HFF-Myc (cell line): Measurements from ENCODE around the gene CADPS.

Experiments used
- DNase-seq: peaks from one replicate; pipeline ENCODE4 v3.0.0-alpha.2; 2011; ENCODE audit warnings: low read depth; ENCODE audit errors: extremely low read depth
- H3K4me3 ChIP-seq: replicated peaks from 2 replicates; pipeline ENCODE4 v1.5.1; 2011; ENCODE audit warnings: low read depth, mild to moderate bottlenecking, control low read depth, low read length
- TF ChIP-seq, protein P1 (sequence below): IDR thresholded peaks from 2 replicates; pipeline ENCODE4 v1.5.1; 2012; ENCODE audit warnings: mild to moderate bottlenecking, low read depth, low read length, control low read depth; ENCODE audit errors: missing control alignments

CADPS gene

DNA sequence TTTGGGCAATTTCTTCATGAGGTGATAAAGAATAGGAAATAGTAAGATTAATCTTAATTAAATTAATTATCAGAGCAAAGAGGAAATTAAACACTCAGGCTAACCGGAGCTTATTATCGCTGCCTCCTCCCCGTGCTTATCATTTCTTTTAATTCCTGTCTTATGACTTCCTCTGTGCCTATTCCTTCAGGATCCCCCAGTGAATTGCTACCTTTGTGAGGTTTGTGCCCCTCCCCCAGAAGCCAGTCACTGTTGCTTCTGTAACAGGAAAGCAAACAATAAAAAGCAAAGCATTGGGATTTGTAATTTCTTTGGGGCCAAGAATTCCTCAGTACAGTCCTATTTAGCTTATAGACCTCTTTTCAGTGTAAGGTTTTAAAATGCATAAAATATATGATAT, 164.5 kb downstream of the CADPS start:
- DNase-seq = no peak
- TF ChIP-seq, protein P1, sequence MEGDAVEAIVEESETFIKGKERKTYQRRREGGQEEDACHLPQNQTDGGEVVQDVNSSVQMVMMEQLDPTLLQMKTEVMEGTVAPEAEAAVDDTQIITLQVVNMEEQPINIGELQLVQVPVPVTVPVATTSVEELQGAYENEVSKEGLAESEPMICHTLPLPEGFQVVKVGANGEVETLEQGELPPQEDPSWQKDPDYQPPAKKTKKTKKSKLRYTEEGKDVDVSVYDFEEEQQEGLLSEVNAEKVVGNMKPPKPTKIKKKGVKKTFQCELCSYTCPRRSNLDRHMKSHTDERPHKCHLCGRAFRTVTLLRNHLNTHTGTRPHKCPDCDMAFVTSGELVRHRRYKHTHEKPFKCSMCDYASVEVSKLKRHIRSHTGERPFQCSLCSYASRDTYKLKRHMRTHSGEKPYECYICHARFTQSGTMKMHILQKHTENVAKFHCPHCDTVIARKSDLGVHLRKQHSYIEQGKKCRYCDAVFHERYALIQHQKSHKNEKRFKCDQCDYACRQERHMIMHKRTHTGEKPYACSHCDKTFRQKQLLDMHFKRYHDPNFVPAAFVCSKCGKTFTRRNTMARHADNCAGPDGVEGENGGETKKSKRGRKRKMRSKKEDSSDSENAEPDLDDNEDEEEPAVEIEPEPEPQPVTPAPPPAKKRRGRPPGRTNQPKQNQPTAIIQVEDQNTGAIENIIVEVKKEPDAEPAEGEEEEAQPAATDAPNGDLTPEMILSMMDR = no peak
- no peak overlapping the region for H3K4me3 ChIP-seq

DNA sequence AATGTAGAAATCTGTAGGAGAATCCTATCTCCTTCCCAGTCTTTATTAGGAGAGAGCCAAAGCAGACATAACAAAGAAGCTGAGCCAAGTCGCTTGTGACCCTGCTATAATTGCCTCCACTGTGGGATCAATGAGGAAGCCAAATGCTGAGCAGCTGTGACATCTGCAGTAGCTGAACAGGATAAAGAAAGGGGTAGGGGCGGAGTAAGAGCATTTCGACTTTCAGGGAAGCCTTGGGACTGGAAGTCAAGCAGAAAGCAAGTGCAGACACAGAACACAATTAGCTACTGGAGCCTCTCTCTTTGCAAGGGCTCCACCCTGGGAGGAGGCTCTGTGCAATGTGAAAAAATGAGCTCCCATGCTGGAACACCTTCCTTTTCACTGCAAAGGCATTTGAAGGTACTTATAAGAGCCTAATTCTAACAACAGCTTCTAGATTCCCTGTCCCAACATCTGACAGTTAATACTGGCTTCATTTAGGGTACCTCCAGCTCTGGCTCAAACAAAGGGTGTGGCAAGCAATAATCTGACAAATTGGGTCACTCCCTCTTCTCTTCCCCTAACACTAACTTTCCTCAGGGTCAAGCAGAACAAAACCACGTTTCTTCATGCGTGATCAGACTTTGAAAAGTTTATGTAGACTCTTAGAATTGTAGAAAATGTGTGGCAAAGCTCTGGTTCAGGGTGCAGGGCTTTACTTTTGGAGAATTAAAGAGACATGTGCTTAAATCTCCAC, 166.4 kb downstream of the CADPS start:
- no peak overlapping the region for H3K4me3 ChIP-seq
- TF ChIP-seq, protein P1 = no peak
- DNase-seq = no peak

- DNase-seq = no peak
- no peak overlapping the region for H3K4me3 ChIP-seq
- TF ChIP-seq, protein P1 = no peak
These were observed 169.5 kb downstream of the CADPS start for GRCh38 chr3:62705721-62706120.

DNA sequence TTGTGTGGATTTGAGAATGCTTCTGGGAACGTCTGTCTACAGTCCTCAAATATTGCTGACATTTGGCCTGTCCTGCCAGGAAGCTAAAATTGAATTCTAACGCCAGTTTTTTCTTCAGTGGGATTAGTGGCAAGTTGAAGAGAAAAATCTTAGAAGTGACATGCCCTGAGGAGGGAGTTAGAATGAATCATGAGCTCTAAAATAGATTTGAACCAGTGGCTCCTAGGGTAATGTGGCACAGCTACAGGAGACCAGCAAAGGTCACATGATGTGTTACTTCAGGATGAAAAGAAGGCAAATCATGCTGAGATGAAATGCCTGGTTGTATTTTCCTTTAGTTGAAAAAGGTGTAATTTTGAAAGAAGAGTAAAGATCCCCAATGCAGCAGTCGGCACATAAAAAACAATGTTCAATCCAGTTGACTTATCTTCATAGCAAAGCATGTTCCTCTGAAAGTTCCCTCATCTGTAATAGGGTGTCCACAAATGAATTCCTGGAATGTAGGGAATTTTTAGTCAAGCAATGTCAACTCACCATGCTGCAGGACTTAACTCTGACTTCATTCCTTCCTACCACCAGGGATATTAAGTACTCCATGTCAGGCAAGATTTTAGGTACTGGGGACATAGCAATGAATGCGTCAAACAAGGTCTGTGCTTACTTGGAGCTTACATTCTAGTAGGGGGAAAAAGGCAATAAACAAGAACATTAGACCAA, 171.6 kb downstream of the CADPS start:
- TF ChIP-seq, protein P1 = no peak
- no peak for DNase-seq
- no peak overlapping the region for H3K4me3 ChIP-seq

- DNase-seq = no peak
- TF ChIP-seq, protein P1 = no peak
These were observed 174.9 kb downstream of the CADPS start for GRCh38 chr3:62700357-62700756.

DNA sequence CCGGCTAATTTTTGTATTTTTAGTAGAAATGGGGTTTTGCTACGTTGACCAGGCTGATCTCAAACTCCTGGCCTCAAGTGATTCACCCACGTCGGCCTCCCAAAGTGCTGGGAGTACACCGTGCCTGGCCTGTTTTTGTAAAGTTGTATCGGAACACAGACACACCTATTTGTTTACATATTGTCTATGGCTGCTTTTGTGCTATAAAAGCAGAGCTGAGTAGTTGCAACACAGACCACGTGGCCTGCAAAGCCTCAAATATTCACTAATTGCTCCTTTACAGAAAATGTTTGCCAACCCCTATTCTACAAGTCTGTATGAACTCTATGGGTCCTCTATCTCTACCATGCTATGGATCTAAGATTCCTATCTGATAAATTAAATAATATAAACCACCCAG, 175.5 kb downstream of the CADPS start:
- TF ChIP-seq, protein P1 = no peak
- H3K4me3 ChIP-seq = no peak overlapping the region
- no peak for DNase-seq

More at GRCh38 chr3:62700357-62700756, 174.9 kb downstream of the CADPS start:
- H3K4me3 ChIP-seq = no peak overlapping the region

GRCh38 chr3:62696011-62696410, 179.2 kb downstream of the CADPS start:
- TF ChIP-seq, protein P1 = no peak
- H3K4me3 ChIP-seq = no peak overlapping the region
- DNase-seq = no peak
